Islet of Langerhans (tissue), 1 donor: ENCODE results near the gene ZSCAN30.

Experiments used
- FAIRE-seq: peaks from one replicate; lab custom pipeline; 2011; peaks lifted over from hg19 to GRCh38; lab: Jason Lieb, UNC

Gene ZSCAN30

GRCh38 chr18:35278969-35279368 lies 11.1 kb downstream of the ZSCAN30 start:
- no peak for FAIRE-seq

DNA sequence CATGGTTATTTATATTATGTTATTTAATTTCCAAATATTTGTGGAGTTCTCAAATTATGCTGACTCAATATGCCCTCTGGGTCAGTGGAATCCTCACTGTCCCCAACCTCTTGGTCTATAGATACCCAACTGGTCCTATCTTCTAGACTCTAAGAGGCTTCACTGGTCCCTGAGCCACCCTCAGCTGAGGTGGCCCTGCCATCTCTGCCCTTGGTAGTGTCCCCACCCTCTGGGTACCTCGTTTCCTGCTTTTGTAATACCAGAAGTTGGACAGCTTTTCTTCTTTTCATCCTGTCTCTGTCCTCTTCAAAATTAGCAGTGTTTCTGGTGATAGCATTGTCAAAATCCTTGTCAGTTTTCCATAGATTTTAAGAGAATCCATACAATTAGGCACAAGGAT lies 11.9 kb downstream of the ZSCAN30 start:
- FAIRE-seq = no peak

DNA sequence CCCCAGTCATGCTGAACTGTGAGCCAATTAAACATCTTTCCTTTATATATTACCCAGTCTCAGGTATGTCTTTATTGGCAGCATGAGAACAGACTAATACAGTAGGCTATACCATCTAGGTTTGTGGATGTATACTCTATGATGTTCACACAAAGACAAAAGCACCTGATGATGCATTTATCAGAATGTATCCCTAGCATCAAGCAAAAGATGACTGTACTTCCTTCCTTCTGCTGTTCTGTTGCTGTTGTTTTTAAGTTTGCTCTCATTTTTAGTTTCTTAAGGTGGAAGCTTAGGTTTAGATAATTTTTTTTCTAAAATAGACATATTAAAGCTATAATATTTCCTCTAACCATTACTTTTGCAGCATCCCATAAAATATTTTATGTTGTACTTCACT lies 12.4 kb downstream of the ZSCAN30 start:
- FAIRE-seq = no peak

GRCh38 chr18:35276267-35276666 lies 13.8 kb downstream of the ZSCAN30 start:
- no peak for FAIRE-seq

DNA sequence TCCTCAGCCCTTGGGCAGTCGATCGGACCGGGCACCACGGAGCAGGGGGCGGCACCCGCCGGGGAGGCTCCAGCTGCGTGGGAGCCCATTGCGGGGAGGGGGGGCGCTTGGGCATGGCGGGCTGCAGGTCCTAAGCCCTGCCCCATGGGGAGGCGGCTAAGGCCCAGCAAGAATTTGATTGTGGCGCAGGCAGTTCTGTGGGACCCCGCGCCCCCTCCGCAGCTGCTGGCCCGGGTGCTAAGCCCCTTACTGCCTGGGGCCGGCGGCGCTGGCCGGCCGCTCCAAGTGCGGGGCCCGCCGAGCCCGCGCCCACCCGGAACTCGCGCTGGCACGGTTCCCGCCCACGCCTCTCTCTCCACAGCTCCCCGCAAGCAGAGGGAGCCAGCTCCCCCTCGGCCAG lies 18.4 kb downstream of the ZSCAN30 start:
- no peak for FAIRE-seq

DNA sequence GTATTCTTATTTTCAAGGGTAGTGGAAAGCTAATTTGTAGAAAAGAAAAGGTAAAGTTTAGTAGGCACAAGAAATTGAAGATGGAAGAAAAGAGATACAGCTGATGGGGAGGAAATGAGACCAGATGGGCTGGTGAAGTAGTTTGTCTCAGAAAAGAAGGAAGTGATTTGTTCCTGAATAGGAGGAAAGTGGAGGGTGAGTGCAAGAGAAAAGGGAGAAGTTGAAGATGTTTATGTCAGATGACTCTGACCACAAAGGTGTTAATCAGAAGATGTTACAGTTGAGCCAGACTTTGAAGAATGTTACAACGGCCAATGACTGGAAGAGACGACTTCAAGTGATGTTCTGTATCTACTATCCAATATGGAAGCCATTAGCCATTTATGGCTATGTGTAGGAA lies 21.2 kb downstream of the ZSCAN30 start:
- FAIRE-seq = no peak

- no peak for FAIRE-seq
These were observed 22.2 kb downstream of the ZSCAN30 start for GRCh38 chr18:35267809-35268208.

GRCh38 chr18:35267161-35267651 lies 22.8 kb downstream of the ZSCAN30 start:
- FAIRE-seq = peak; percentile 27

- no peak for FAIRE-seq
These were observed 25.6 kb downstream of the ZSCAN30 start for GRCh38 chr18:35264409-35264808.

GRCh38 chr18:35256947-35257346 lies 33.1 kb downstream of the ZSCAN30 start:
- FAIRE-seq = no peak

DNA sequence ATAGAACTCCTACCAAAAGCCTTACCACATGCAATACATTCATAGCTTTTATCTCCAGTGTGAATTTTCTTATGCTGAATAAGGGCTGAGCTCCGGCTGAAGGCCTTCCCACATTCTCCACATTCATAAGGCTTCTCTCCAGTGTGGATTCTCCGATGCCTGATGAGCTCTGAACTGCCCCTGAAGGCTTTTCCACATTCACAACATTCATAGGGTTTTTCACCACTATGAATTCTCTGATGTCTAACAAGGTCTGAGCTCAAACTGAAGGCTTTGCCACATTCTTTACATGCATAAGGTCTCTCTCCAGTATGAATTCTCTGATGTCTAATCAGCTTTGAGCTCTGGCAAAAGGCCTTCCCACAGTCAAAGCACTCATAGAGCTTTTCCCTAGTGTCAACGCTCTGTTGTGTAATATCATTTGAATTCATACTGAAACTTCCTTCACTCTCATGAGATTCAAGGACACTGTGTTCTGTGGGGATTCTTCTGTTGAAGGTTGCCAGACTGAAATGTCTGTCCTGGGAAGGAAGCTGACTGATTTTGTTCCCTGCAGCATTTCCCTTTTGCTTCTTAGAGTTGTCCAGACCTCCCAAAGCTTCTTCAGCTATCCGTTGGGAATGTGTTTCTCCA lies 36.3 kb downstream of the ZSCAN30 start:
- FAIRE-seq = no peak

DNA sequence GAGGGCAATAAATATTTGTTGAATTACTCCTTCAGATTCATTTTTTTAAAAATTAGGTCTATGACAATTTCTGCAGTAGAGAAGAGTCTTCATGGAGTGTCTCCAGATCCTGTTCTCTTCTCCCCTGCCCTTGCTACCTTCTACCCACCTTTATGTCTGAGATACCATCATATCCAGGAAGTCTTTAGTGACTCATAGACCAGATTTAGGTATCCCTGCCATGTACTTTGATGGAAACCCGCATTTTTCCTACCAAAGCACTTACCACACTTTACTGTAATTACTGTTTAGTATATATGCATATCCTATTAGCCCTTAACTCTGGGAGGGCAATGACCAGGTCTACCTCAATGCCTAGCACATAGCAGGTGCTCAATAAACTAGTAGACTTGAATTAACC lies 37.6 kb downstream of the ZSCAN30 start:
- no peak for FAIRE-seq

- FAIRE-seq = no peak
These were observed 41.6 kb downstream of the ZSCAN30 start for GRCh38 chr18:35248429-35248828.

- FAIRE-seq = no peak
These were observed 42.4 kb downstream of the ZSCAN30 start for GRCh38 chr18:35247412-35248249.

GRCh38 chr18:35246831-35247230 lies 43.2 kb downstream of the ZSCAN30 start:
- FAIRE-seq = no peak

DNA sequence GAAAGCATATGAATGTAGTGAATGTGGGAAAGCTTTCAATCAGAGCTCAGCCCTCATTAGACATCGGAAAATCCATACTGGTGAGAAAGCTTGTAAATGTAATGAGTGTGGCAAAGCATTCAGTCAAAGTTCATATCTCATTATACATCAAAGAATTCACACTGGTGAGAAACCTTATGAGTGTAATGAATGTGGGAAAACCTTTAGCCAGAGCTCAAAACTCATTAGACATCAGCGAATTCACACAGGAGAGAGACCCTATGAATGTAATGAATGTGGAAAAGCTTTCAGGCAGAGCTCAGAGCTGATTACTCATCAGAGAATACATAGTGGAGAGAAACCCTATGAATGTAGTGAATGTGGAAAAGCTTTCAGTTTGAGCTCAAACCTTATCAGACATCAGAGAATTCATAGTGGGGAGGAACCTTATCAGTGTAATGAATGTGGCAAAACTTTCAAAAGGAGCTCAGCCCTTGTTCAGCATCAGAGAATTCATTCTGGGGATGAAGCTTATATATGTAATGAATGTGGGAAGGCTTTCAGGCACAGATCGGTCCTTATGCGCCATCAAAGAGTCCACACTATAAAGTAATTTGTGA lies 44.2 kb downstream of the ZSCAN30 start:
- no peak for FAIRE-seq

- FAIRE-seq = no peak
These were observed 45.4 kb downstream of the ZSCAN30 start for GRCh38 chr18:35244671-35245070.

GRCh38 chr18:35242426-35242825 lies 47.6 kb downstream of the ZSCAN30 start:
- no peak for FAIRE-seq

DNA sequence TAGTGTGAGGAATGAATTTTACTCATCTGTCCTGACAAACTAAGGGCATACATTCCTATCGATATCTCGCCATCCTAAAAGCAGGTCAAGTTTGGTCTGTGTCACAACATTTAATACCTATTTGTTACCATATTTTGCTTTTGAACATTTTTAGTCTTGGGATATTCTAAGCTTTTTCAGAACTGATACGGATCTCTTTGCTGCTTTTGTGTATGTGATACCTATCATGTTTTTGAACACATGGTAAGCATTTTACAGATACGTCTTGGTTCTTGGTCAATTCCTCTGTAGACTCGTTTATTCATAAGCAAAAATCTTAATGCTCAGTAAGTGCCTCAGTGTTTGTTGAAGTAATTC lies 48.6 kb downstream of the ZSCAN30 start:
- no peak for FAIRE-seq

DNA sequence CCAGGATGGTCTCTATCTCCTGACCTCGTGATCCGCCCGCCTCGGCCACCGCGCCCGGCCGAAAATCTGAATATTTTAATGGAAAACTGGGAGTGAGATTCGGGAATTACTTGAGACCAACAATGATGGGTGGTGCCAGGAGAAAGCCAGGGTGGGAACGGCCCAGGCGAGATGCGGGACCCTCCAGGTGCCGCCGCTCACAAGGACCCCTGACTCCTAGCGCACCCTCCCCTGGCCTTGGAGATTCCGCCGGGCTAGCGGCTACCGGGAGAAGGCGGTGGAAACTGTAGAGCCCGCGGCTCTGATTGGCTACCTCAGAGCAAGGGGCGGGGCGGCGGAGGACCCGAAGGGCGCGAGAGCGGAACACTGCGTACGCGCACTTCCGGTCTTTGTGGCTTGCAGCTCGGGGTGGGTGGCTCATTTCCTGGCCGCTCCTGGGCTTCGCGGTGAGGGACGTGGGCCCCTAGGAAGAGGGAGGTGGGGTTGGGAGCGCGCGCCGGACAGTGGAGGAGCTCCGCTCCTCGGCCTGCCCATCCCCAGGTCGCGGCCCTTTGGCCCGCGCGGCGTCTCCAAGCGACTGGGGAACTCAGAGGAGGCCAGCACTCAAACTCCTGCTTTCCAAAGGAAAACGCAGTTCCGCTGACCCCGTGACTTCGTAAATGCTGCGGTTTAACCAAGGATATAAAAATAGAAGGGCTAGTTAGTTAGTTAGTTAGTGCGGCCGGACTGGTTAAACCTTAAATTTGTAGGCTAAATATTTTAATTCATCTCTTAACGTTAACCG lies 49.2 kb downstream of the ZSCAN30 start, which contains the start of gene ZNF397:
ZNF397 (plus strand) TSS at position 371 of the 784 bp plus-strand sequence. CDS start 1,437 bp downstream, outside the sequence.
- FAIRE-seq = peak; percentile 77

DNA sequence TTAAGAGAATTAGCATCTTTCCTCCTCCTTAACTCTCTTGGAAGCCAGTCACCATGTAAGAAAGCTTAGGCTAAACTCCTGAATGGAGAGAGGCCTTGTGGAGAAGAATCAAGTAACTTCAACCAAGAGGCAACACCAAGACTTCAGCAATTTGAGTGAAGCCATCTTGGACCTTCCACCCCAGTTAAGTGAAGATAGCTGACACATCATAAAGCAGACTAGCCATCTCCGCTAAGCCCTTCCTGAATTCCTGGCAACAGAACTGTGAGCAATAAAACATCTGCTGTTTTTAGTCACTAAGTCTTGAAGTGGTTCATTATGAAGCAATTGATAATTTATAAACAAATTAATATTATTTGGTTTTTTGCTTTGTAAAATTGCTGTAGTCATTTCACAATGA lies 50.7 kb downstream of the ZSCAN30 start:
- FAIRE-seq = no peak

DNA sequence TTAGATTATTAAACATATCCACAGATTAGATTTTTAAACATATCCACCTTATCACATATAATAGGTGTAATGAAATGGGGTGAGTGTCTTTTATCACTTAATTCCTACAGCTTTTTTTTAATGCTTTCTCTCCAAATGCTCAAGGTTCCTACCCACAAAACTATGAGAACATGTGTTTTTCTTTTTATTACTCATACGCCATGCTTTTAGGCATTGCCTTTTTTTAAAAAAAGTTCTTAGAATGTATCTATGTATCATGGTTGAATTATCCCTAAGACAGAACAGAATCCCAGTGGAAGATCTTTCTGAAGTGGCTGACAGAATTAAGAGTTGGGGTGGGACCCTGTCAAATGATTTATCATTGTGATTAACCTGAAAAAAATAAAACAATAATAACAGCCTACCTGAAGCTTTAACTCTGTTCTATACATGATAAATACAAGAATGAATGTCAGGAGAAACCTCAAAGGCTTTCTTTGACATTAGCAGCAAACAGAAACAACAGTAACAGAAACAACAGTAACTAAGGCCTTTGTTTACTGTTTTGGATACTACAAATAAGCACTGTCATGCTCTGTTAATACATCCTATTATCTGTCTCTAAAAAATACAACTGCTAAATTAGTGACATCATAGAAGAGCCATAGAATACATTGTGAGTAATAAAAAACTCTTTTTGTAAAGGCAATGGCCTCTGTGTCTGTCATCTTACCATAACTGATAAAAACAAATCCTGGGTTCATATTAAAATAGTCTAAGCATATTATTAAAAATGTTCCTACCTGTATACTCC lies 53.3 kb downstream of the ZSCAN30 start:
- no peak for FAIRE-seq
